K562 (cell line): Measurements from ENCODE around the gene FBN3. TPM values are rescaled to one million over a fixed set of nuclear protein-coding genes. Genes with fewer than 3 reads are reported as not detected.

ENCODE experiments used
- ATAC-seq: fragments of 200-7000 bp; cut with Tn5 transposase; 3 replicates; pipeline ENCODE4 v1.9.1; 2020; ENCODE audit warnings: moderate library complexity
- BruUV-seq: library from RNA; stranded (reverse); fragments of 400-500 nt; replicated peaks from 2 replicates; lab custom pipeline; 2021; lab: Mats Ljungman, UMichigan
- CTCF ChIA-PET: fragments of 300-600 bp; formaldehyde crosslinking; extraction: SDS; loops from one replicate; lab custom pipeline; 2021; ENCODE audit warnings: low intra/inter-chr PET ratio; lab: Yijun Ruan, JAX
- POLR2A ChIA-PET: fragments of 300-600, 350-650 bp; sonication (Branson Sonifier 250); formaldehyde crosslinking; extraction: SDS; loops from one replicate; lab custom pipeline; 2021; ENCODE audit warnings: antibody characterized with exemption, inconsistent platforms; lab: Yijun Ruan, JAX
- DNase-seq, 4 experiments: peaks; one replicate each; pipeline versions ENCODE4 v3.0.0 to v3.0.0-alpha.2; 2011 to 2018; ENCODE audit warnings: low spot score in 3 of 4, mixed read lengths in 3 of 4; ENCODE audit errors: extremely low read depth in 1 of 4
- FAIRE-seq: peaks from 2 replicates; lab custom pipeline; 2011; peaks lifted over from hg19 to GRCh38; lab: Jason Lieb, UNC
- H2AFZ ChIP-seq: 2 replicates; pipeline ENCODE4 v1.6.0; 2011; ENCODE audit warnings: low read depth, low read length, control low read depth, inconsistent platforms
- H3K27ac ChIP-seq: fragments of 200-600 bp; 3 replicates; pipeline ENCODE4 v1.8.0; 2011; ENCODE audit warnings: low read depth, mild to moderate bottlenecking, control low read depth, inconsistent platforms, low read length, moderate library complexity, mixed read lengths; ENCODE audit errors: extremely low read depth
- H3K27me3 ChIP-seq, 2 experiments: fragments of 300-600 bp in 1 of 2; 2 replicates in 1 of 2; 3 replicates in 1 of 2; pipeline versions ENCODE4 v1.6.0 to v1.8.0; 2011; ENCODE audit warnings: inconsistent platforms in 2 of 2, low read length in 2 of 2, mild to moderate bottlenecking in 1 of 2, mixed read lengths in 1 of 2, moderate library complexity in 1 of 2; ENCODE audit not compliant: control insufficient read depth in 2 of 2, insufficient read depth in 2 of 2
- H3K36me3 ChIP-seq: fragments of 300-600 bp; 3 replicates; pipeline ENCODE4 v1.8.0; 2011; ENCODE audit warnings: mild to moderate bottlenecking, low read length, inconsistent platforms; ENCODE audit not compliant: control insufficient read depth, insufficient read depth
- H3K4me1 ChIP-seq, 2 experiments: fragments of 200-600 bp in 1 of 2; replicated peaks in 1 of 2; 2 replicates in 1 of 2; 3 replicates in 1 of 2; pipeline versions ENCODE4 v1.5.1 to v1.8.0; 2011; ENCODE audit warnings: inconsistent platforms in 2 of 2, low read length in 2 of 2, mild to moderate bottlenecking in 1 of 2, mixed read lengths in 1 of 2, moderate library complexity in 1 of 2; ENCODE audit not compliant: control insufficient read depth in 2 of 2, insufficient read depth in 2 of 2
- H3K4me2 ChIP-seq: 2 replicates; pipeline ENCODE4 v1.6.1; 2011; ENCODE audit warnings: low read length, control low read depth, inconsistent platforms, mixed read lengths; ENCODE audit not compliant: insufficient read depth
- H3K4me3 ChIP-seq: fragments of 200-600 bp; sonication (generic), shearing (Covaris generic); 2 replicates; pipeline ENCODE4 v1.5.1; 2016; ENCODE audit warnings: control low read depth, inconsistent platforms
- H3K79me2 ChIP-seq: fragments of 200-600 bp; 3 replicates; pipeline ENCODE4 v1.8.0; 2011; ENCODE audit warnings: low read length, inconsistent platforms; ENCODE audit not compliant: control insufficient read depth, insufficient read depth
- H3K9ac ChIP-seq, 2 experiments: 2 replicates each; pipeline versions ENCODE4 v1.6.0 to v1.6.1; 2011; ENCODE audit warnings: low read depth in 2 of 2, low read length in 2 of 2, control low read depth in 1 of 2, inconsistent platforms in 1 of 2, mild to moderate bottlenecking in 1 of 2, mixed read lengths in 1 of 2; ENCODE audit not compliant: insufficient read depth in 1 of 2
- H3K9me1 ChIP-seq: one replicate; pipeline ENCODE4 v1.6.0; 2011; ENCODE audit warnings: inconsistent platforms, mild to moderate bottlenecking, low read length, moderate library complexity; ENCODE audit not compliant: control insufficient read depth, insufficient read depth
- H3K9me3 ChIP-seq: replicated peaks from 2 replicates; pipeline ENCODE4 v1.5.1; 2011; ENCODE audit warnings: low read depth, low read length, inconsistent platforms; ENCODE audit not compliant: control insufficient read depth, insufficient read depth
- H4K20me1 ChIP-seq: replicated peaks from 2 replicates; pipeline ENCODE4 v1.6.1; 2011; ENCODE audit warnings: low read length, inconsistent platforms, mixed read lengths; ENCODE audit not compliant: control insufficient read depth, insufficient read depth
- ATF1 ChIP-seq, 2 experiments: fragments of 450-650 bp in 1 of 2; IDR thresholded peaks; 2 replicates each; pipeline ENCODE4 v1.6.1; 2016; ENCODE audit warnings: missing compliant biosample characterization in 1 of 2, missing genetic modification characterization in 1 of 2
- ATF7 ChIP-seq: fragments of 450-650 bp; IDR thresholded peaks from 2 replicates; pipeline ENCODE4 v1.7.1; 2014; ENCODE audit warnings: mild to moderate bottlenecking, moderate library complexity
- CHD2 ChIP-seq: IDR thresholded peaks from 2 replicates; pipeline ENCODE4 v1.6.1; 2011; ENCODE audit warnings: low read depth, low read length
- CSDE1 ChIP-seq, 2 experiments: fragments of 450-650 bp; IDR thresholded peaks; 2 replicates each; pipeline ENCODE4 v1.6.1; 2016; ENCODE audit warnings: mild to moderate bottlenecking in 1 of 2
- CTBP1 ChIP-seq: fragments of 450-650 bp; IDR thresholded peaks from 2 replicates; pipeline ENCODE4 v1.6.1; 2016; ENCODE audit warnings: borderline replicate concordance
- EWSR1 ChIP-seq: fragments of 450-650 bp; IDR thresholded peaks from 2 replicates; pipeline ENCODE4 v1.6.1; 2018; ENCODE audit warnings: borderline replicate concordance, mild to moderate bottlenecking, low read depth, moderate library complexity; ENCODE audit not compliant: partially characterized antibody
- FOXP4 ChIP-seq: sonication (generic); formaldehyde crosslinking; IDR thresholded peaks from 2 replicates; pipeline ENCODE4 v1.8.0; 2022; ENCODE audit warnings: mild to moderate bottlenecking, missing genetic modification reagents, borderline replicate concordance
- GTF2A2 ChIP-seq: IDR thresholded peaks from 2 replicates; pipeline ENCODE4 v1.6.1; 2016; ENCODE audit warnings: mild to moderate bottlenecking, missing genetic modification characterization, missing compliant biosample characterization
- HBP1 ChIP-seq: fragments of 450-650 bp; formaldehyde crosslinking; IDR thresholded peaks from 2 replicates; pipeline ENCODE4 v1.4.0; 2022; ENCODE audit warnings: missing genetic modification characterization
- LEF1 ChIP-seq: fragments of 450-650 bp; IDR thresholded peaks from 2 replicates; pipeline ENCODE4 v1.6.1; 2016; ENCODE audit warnings: mild to moderate bottlenecking
- SNAPC5 ChIP-seq: fragments of 250-450 bp; sonication (Bioruptor Pico); IDR thresholded peaks from 2 replicates; pipeline ENCODE4 v1.8.0; 2021; ENCODE audit warnings: moderate library complexity, mild to moderate bottlenecking, inconsistent platforms
- SREBF1 ChIP-seq: fragments of 150-350 bp; IDR thresholded peaks from 2 replicates; pipeline ENCODE4 v1.6.1; 2014; ENCODE audit warnings: antibody characterized with exemption, low read depth, low read length, borderline replicate concordance
- TEAD2 ChIP-seq: fragments of 450-650 bp; IDR thresholded peaks from 2 replicates; pipeline ENCODE4 v1.6.1; 2016; ENCODE audit warnings: missing genetic modification characterization, control low read depth, missing compliant biosample characterization
- TRIM25 ChIP-seq: fragments of 450-650 bp; IDR thresholded peaks from 2 replicates; pipeline ENCODE4 v1.7.0; 2016; ENCODE audit warnings: borderline replicate concordance
- ZNF551 ChIP-seq: fragments of 250-450 bp; sonication (Bioruptor Pico); IDR thresholded peaks from 2 replicates; pipeline ENCODE4 v1.5.0; 2021; ENCODE audit warnings: mild to moderate bottlenecking, moderate library complexity
- ZNF584 ChIP-seq: fragments of 200-800 bp; sonication (Bioruptor generic); IDR thresholded peaks from 2 replicates; pipeline ENCODE4 v1.6.1; 2016; ENCODE audit warnings: low read depth, mild to moderate bottlenecking, missing genetic modification characterization, missing compliant biosample characterization
- ZNF75A ChIP-seq: fragments of 450-650 bp; formaldehyde crosslinking; IDR thresholded peaks from 2 replicates; pipeline ENCODE4 v1.4.0; 2020; ENCODE audit warnings: mild to moderate bottlenecking
- ZNF780A ChIP-seq: fragments of 250-450 bp; sonication (Bioruptor Pico); IDR thresholded peaks from 2 replicates; pipeline ENCODE4 v1.5.0; 2021; ENCODE audit warnings: mild to moderate bottlenecking
- WGBS: fragments of 100-300 bp; shearing (Covaris generic); methylation state at CpG from one replicate; pipeline ENCODE4 v1.1.6; 2016; ENCODE audit warnings: low coverage, mixed read lengths; ENCODE audit not compliant: insufficient coverage; ENCODE audit errors: missing lambda C conversion rate; 5-methylcytosine and 5-hydroxymethylcytosine counted together
- in situ Hi-C: fragments of 300-500 bp; cut with MboI; formaldehyde crosslinking; loops from 4 replicates; pipeline ENCODE4 v1.15.0; 2018; ENCODE audit warnings: inconsistent platforms, mixed read lengths
- intact Hi-C: fragments of 100-400 bp; cut with micrococcal nuclease; formaldehyde crosslinking; loops from 2 replicates; pipeline ENCODE4 v1.14.2; 2022
- polyA plus RNA-seq, 8 experiments: library from polyadenylated mRNA; depleted of rRNA in 4 of 8; stranded (reverse) in 5 of 8; unstranded in 3 of 8; fragments of >200 nt; fragmentation: Nextera tagmentation in 2 of 8; fragmentation: Illumina TruSeq in 1 of 8; extraction: Ambion mirVana in 2 of 8; extraction: Trizol in 1 of 8; gene quantifications; 2 replicates each; pipeline versions ENCODE4 v1.2.1 to v1.2.3, GENCODE V29; 2011 to 2014; ENCODE audit warnings: inconsistent platforms in 1 of 8, missing spikeins in 1 of 8
- total RNA-seq, 7 experiments: library from RNA; depleted of rRNA in 6 of 7; stranded (reverse); fragments of >200 nt in 6 of 7; fragmentation: Illumina TruSeq in 2 of 7; extraction: Trizol in 2 of 7; gene quantifications; 2 replicates each; pipeline versions ENCODE4 v1.2.1 to v1.2.3, GENCODE V29; 2011 to 2021; ENCODE audit warnings: low replicate concordance in 1 of 7

Gene FBN3
- total and polyA plus RNA-seq, 9 of the 15 experiments (the other 6 are each of a cell fraction or from before 2014, with no cell fraction given): under 0.01 to 0.29 (median 0.01) TPM; not detected in 4

- ChIA-PET POLR2A (interaction anchor here (0.6 to 1.6 kb wide), 4 partner anchors 9 to 163 kb away, joined by 3 to 8 read pairs (median 4); no protein-coding TSS in a partner anchor), CTCF (no interaction called here)
- no peaks in the 10 kb centered on the region for H3K9me3 ChIP-seq
- BruUV-seq: no TSS peak
- no peaks in the 10 kb centered on the region for H3K27me3 ChIP-seq
- H4K20me1 ChIP-seq: no peaks in the 10 kb centered on the region
- DNase-seq: peak; percentile 68 to 81 (median 74)
- peak; percentile 98 for ATAC-seq
- FAIRE-seq: peak; percentile 91
- peak overlapping the region; percentile 46; the same call in 2 of the 3 replicates for H3K27ac ChIP-seq
- peak overlapping the region in 1 of 2 experiments; percentile 35; a peak in 2 of 4 replicates for H3K9ac ChIP-seq
- no peaks in the 10 kb centered on the region for H3K36me3 ChIP-seq
- peaks cover 0 to 4% of the 10 kb centered on the region in 2 experiments; a peak in 2 of 5 replicates for H3K4me1 ChIP-seq
- no peaks in the 10 kb centered on the region for H3K79me2 ChIP-seq
- no peak overlapping the region for H3K4me3 ChIP-seq
- peak overlapping the region; percentile 24; the same call in 1 of the 2 replicates for H3K4me2 ChIP-seq
- no peaks in the 10 kb centered on the region for H3K9me1 ChIP-seq
- in situ Hi-C loops (no loop called here), intact Hi-C loops (no loop called here)
- 44% methylated on average over 12 of the region's 12 CpGs for WGBS
- no peak overlapping the region for H2AFZ ChIP-seq
- TF ChIP-seq ATF7 (peak; percentile 32; the same call in 1 of the 2 replicates), ZNF75A (CRISPR knock-in tag) (no peak), CSDE1 (IDR thresholded peaks at IDR 0.05) (0 out of 4 replicates have a peak, but pooled peaks of 1 of the 2 experiments have one; percentile 6), ATF1 (CRISPR knock-in tag; IDR thresholded peaks at IDR 0.05) (no peak), ATF1 (tag; IDR thresholded peaks at IDR 0.05) (0 out of 2 replicates have a peak, but pooled peaks have one; percentile 27), SNAPC5 (CRISPR knock-in tag) (no peak), HBP1 (CRISPR knock-in tag) (no peak), EWSR1 (no peak), CTBP1 (peak; percentile 28; the same call in 1 of the 2 replicates), GTF2A2 (tag) (peak; percentile 31; the same call in 1 of the 2 replicates), LEF1 (no peak), CHD2 (0 out of 2 replicates have a peak, but pooled peaks have one; percentile 22), TRIM25 (no peak), SREBF1 (peak; percentile 99), ZNF584 (CRISPR knock-in tag) (no peak), ZNF780A (CRISPR knock-in tag) (no peak), ZNF551 (CRISPR knock-in tag) (no peak), TEAD2 (no peak), FOXP4 (CRISPR knock-in tag) (no peak)
Measured at GRCh38 chr19:8161135-8161646, 11.8 kb upstream of the FBN3 start.
